Measurements from ENCODE around the gene LDLRAD4. TPM values are rescaled to one million over a fixed set of nuclear protein-coding genes. Genes with fewer than 3 reads are reported as not detected.

The LDLRAD4 gene
- 10 to 100 TPM; 19.5 to 26.6 (median 24.4) TPM for total RNA-seq

- ATAC-seq (ENCODE audit: low FRiP score in 2 of 2): peak in 1 of 2 donors; percentile 7
- H3K36me3 ChIP-seq: no peaks in the 10 kb centered on the region
- WGBS, 2 donors: 0 to 2% methylated on average over 2 to 55 of the region's 57 CpGs
- peaks cover 52 to 70% (median 56%) of the 10 kb centered on the region in 4 donors for H3K4me1 ChIP-seq
- H3K27me3 ChIP-seq: peaks cover 0 to 16% (median 0%) of the 10 kb centered on the region in 4 donors
- H3K4me3 ChIP-seq: peak within 1 kb of the TSS; percentile 51 to 77 (median 66)
- peak within 1 kb of the TSS; percentile 71 to 81 (median 75) for H3K27ac ChIP-seq
- TF ChIP-seq EP300 (IDR thresholded peaks at IDR 0.05) (no peak), POLR2AphosphoS5 (IDR thresholded peaks at IDR 0.05) (peak in 1 of 2 donors; percentile 15), CTCF (IDR thresholded peaks at IDR 0.05) (no peak), POLR2A (IDR thresholded peaks at IDR 0.05) (peak in 1 of 4 donors; percentile 29)
- DNase-seq: peak in 1 of 2 donors; percentile 88
- H3K9me3 ChIP-seq: no peaks in the 10 kb centered on the region
Observed at GRCh38 chr18:13218368-13218991, at the start of gene LDLRAD4. Gene LDLRAD4 (plus strand): TSS chr18:13218760.

- 86 to 88% methylated on average over 14 of the region's 14 CpGs for WGBS, 2 donors
- no peak for DNase-seq
Observed at GRCh38 chr18:13173578-13174145, 44.9 kb upstream of the LDLRAD4 start.

GRCh38 chr18:13175266-13175665, 43.3 kb upstream of the LDLRAD4 start:
- H3K36me3 ChIP-seq: no peaks in the 10 kb centered on the region
- H3K27ac ChIP-seq: no peak overlapping the region
- H3K9me3 ChIP-seq: no peaks in the 10 kb centered on the region
- TF ChIP-seq POLR2AphosphoS5 (IDR thresholded peaks at IDR 0.05): no peak
- WGBS, 2 donors: 54 to 74% methylated on average over 7 of the region's 8 CpGs
- no peaks in the 10 kb centered on the region for H3K27me3 ChIP-seq
- ATAC-seq (ENCODE audit: low FRiP score in 2 of 2) (no peak), DNase-seq (no peak)
- H3K4me1 ChIP-seq: no peaks in the 10 kb centered on the region
- H3K4me3 ChIP-seq: no peak overlapping the region

More at GRCh38 chr18:13173578-13174145, 44.9 kb upstream of the LDLRAD4 start:
- H3K4me3 ChIP-seq: no peak overlapping the region
- no peaks in the 10 kb centered on the region for H3K36me3 ChIP-seq
- TF ChIP-seq POLR2AphosphoS5 (IDR thresholded peaks at IDR 0.05) (no peak), EP300 (IDR thresholded peaks at IDR 0.05) (no peak), CTCF (IDR thresholded peaks at IDR 0.05) (no peak), POLR2A (IDR thresholded peaks at IDR 0.05) (no peak)
- ATAC-seq (ENCODE audit: low FRiP score in 2 of 2): no peak
- no peaks in the 10 kb centered on the region for H3K9me3 ChIP-seq
- H3K27ac ChIP-seq: no peak overlapping the region
- no peaks in the 10 kb centered on the region for H3K4me1 ChIP-seq
- H3K27me3 ChIP-seq: no peaks in the 10 kb centered on the region

GRCh38 chr18:13175754-13176210, 42.8 kb upstream of the LDLRAD4 start:
- DNase-seq: no peak
- Histone ChIP-seq H3K27me3 (no peaks in the 10 kb centered on the region), H3K4me3 (no peak overlapping the region), H3K9me3 (no peaks in the 10 kb centered on the region), H3K36me3 (no peaks in the 10 kb centered on the region), H3K4me1 (no peaks in the 10 kb centered on the region), H3K27ac (no peak overlapping the region)
- ATAC-seq (ENCODE audit: low FRiP score in 2 of 2): no peak
- WGBS, 2 donors: 91% methylated on average over 6 of the region's 6 CpGs
- TF ChIP-seq POLR2AphosphoS5 (IDR thresholded peaks at IDR 0.05): no peak
- no peak for TF ChIP-seq EP300 (IDR thresholded peaks at IDR 0.05)
- TF ChIP-seq CTCF (IDR thresholded peaks at IDR 0.05): no peak
- TF ChIP-seq POLR2A (IDR thresholded peaks at IDR 0.05): no peak

GRCh38 chr18:13176847-13177246, 41.7 kb upstream of the LDLRAD4 start:
- H3K4me1 ChIP-seq: no peaks in the 10 kb centered on the region
- H3K36me3 ChIP-seq: no peaks in the 10 kb centered on the region
- H3K9me3 ChIP-seq: no peaks in the 10 kb centered on the region
- no peak overlapping the region for H3K4me3 ChIP-seq
- TF ChIP-seq POLR2AphosphoS5 (IDR thresholded peaks at IDR 0.05): no peak
- no peak for TF ChIP-seq POLR2A (IDR thresholded peaks at IDR 0.05)
- TF ChIP-seq CTCF (IDR thresholded peaks at IDR 0.05): no peak
- TF ChIP-seq EP300 (IDR thresholded peaks at IDR 0.05): no peak
- H3K27me3 ChIP-seq: no peaks in the 10 kb centered on the region
- DNase-seq (no peak), ATAC-seq (ENCODE audit: low FRiP score in 2 of 2) (no peak)
- 80 to 88% methylated on average over 13 of the region's 13 CpGs for WGBS, 2 donors
- H3K27ac ChIP-seq: no peak overlapping the region

All from upper lobe of left lung (tissue), 6 donors.